H9 (cell line): ENCODE results near the gene TICRR. TPM values are rescaled to one million over a fixed set of nuclear protein-coding genes. Genes with fewer than 3 reads are reported as not detected.

ENCODE experiments used
- DNase-seq: peaks from one replicate; pipeline ENCODE4 v3.0.0-alpha.2; 2017
- H2AFZ ChIP-seq: one replicate; pipeline ENCODE4 v1.6.1; 2013; ENCODE audit warnings: mild to moderate bottlenecking, low read length, control low read depth, moderate library complexity
- H2AK5ac ChIP-seq: 2 replicates; pipeline ENCODE4 v1.6.1; 2013; ENCODE audit warnings: low read length, control low read depth, mixed read lengths; ENCODE audit not compliant: insufficient read length
- H2BK120ac ChIP-seq: one replicate; pipeline ENCODE4 v1.6.1; 2013; ENCODE audit warnings: low read depth, mild to moderate bottlenecking, low read length, control low read depth, inconsistent platforms; ENCODE audit not compliant: poor library complexity, severe bottlenecking
- H2BK12ac ChIP-seq: 2 replicates; pipeline ENCODE4 v1.6.1; 2013; ENCODE audit warnings: low read length, control low read depth, mixed read lengths, low read depth; ENCODE audit not compliant: insufficient read length
- H2BK15ac ChIP-seq: 2 replicates; pipeline ENCODE4 v1.6.1; 2013; ENCODE audit warnings: low read depth, low read length, control low read depth
- H2BK20ac ChIP-seq: one replicate; pipeline ENCODE4 v1.6.1; 2013; ENCODE audit warnings: low read depth, mild to moderate bottlenecking, low read length, control low read depth, inconsistent platforms; ENCODE audit not compliant: poor library complexity, severe bottlenecking
- H2BK5ac ChIP-seq: 2 replicates; pipeline ENCODE4 v1.6.1; 2013; ENCODE audit warnings: low read length, control low read depth, mixed read lengths; ENCODE audit not compliant: insufficient read length
- H3K14ac ChIP-seq: 2 replicates; pipeline ENCODE4 v1.6.1; 2013; ENCODE audit warnings: low read length, control low read depth; ENCODE audit not compliant: insufficient read depth
- H3K18ac ChIP-seq: 2 replicates; pipeline ENCODE4 v1.6.1; 2013; ENCODE audit warnings: low read depth, mild to moderate bottlenecking, mixed read lengths, low read length, control low read depth; ENCODE audit not compliant: insufficient read length
- H3K23ac ChIP-seq: 2 replicates; pipeline ENCODE4 v1.6.1; 2013; ENCODE audit warnings: low read length, control low read depth, mixed read lengths, low read depth; ENCODE audit not compliant: insufficient read length
- H3K23me2 ChIP-seq: 2 replicates; pipeline ENCODE4 v1.6.1; 2013; ENCODE audit warnings: low read depth, mild to moderate bottlenecking, mixed read lengths, low read length, control low read depth; ENCODE audit not compliant: insufficient read length, poor library complexity, severe bottlenecking
- H3K27ac ChIP-seq: 2 replicates; pipeline ENCODE4 v1.5.1; 2013; ENCODE audit warnings: low read length, control low read depth, mixed read lengths, low read depth; ENCODE audit not compliant: insufficient read length
- H3K27me3 ChIP-seq: 2 replicates; pipeline ENCODE4 v1.6.1; 2013; ENCODE audit warnings: low read length, control low read depth, inconsistent platforms; ENCODE audit not compliant: insufficient read depth
- H3K4ac ChIP-seq: 2 replicates; pipeline ENCODE4 v1.6.1; 2013; ENCODE audit warnings: low read depth, mild to moderate bottlenecking, control low read depth, inconsistent platforms, low read length, moderate library complexity
- H3K4me1 ChIP-seq: 2 replicates; pipeline ENCODE4 v1.6.1; 2013; ENCODE audit warnings: low read length, control low read depth, inconsistent platforms; ENCODE audit not compliant: insufficient read depth
- H3K4me2 ChIP-seq: 2 replicates; pipeline ENCODE4 v1.6.1; 2013; ENCODE audit warnings: low read length, control low read depth, mixed read lengths; ENCODE audit not compliant: insufficient read length, insufficient read depth
- H3K56ac ChIP-seq: 2 replicates; pipeline ENCODE4 v1.6.1; 2013; ENCODE audit warnings: low read depth, mild to moderate bottlenecking, mixed read lengths, low read length, control low read depth; ENCODE audit not compliant: insufficient read length
- H3K79me1 ChIP-seq: 2 replicates; pipeline ENCODE4 v1.6.1; 2013; ENCODE audit warnings: low read depth, mild to moderate bottlenecking, moderate library complexity, low read length, control low read depth, inconsistent platforms; ENCODE audit not compliant: insufficient read depth, poor library complexity, severe bottlenecking
- H3K79me2 ChIP-seq: 2 replicates; pipeline ENCODE4 v1.6.1; 2013; ENCODE audit warnings: low read length, control low read depth, inconsistent platforms; ENCODE audit not compliant: insufficient read depth
- H3K9ac ChIP-seq: 2 replicates; pipeline ENCODE4 v1.6.1; 2013; ENCODE audit warnings: low read length, control low read depth, mixed read lengths; ENCODE audit not compliant: insufficient read length; ENCODE audit errors: extremely low read depth
- H3K9me3 ChIP-seq: one replicate; pipeline ENCODE4 v1.6.1; 2013; ENCODE audit warnings: low read depth, low read length, inconsistent platforms; ENCODE audit not compliant: control insufficient read depth
- H3T11ph ChIP-seq: one replicate; pipeline ENCODE4 v1.6.1; 2013; ENCODE audit warnings: mild to moderate bottlenecking, low read length, control low read depth, inconsistent platforms
- H4K20me1 ChIP-seq: one replicate; pipeline ENCODE4 v1.6.1; 2013; ENCODE audit not compliant: control insufficient read depth, insufficient read length, insufficient read depth
- H4K5ac ChIP-seq: 2 replicates; pipeline ENCODE4 v1.6.1; 2013; ENCODE audit warnings: low read depth, mild to moderate bottlenecking, mixed read lengths, low read length, control low read depth; ENCODE audit not compliant: insufficient read length
- H4K8ac ChIP-seq: replicated peaks from 2 replicates; pipeline ENCODE4 v1.6.1; 2013; ENCODE audit warnings: low read length, control low read depth, mixed read lengths, low read depth; ENCODE audit not compliant: insufficient read length
- H4K91ac ChIP-seq: 2 replicates; pipeline ENCODE4 v1.6.1; 2013; ENCODE audit warnings: low read depth, mild to moderate bottlenecking, moderate library complexity, mixed read lengths, low read length, control low read depth; ENCODE audit not compliant: insufficient read length
- H3K27ac Mint-ChIP-seq, 3 experiments: 2 replicates in 2 of 3; 3 replicates in 1 of 3; pipeline ENCODE4 v1.8.0; 2020 to 2021; ENCODE audit warnings: mixed read lengths in 3 of 3, mild to moderate bottlenecking in 1 of 3, moderate library complexity in 1 of 3
- H3K27me3 Mint-ChIP-seq: 2 replicates; pipeline ENCODE4 v1.8.0; 2021; ENCODE audit warnings: low read depth, mild to moderate bottlenecking, moderate library complexity, mixed read lengths
- H3K36me3 Mint-ChIP-seq, 3 experiments: 2 replicates in 2 of 3; 3 replicates in 1 of 3; pipeline ENCODE4 v1.8.0; 2020 to 2021; ENCODE audit warnings: low read depth in 3 of 3, mixed read lengths in 3 of 3; ENCODE audit not compliant: insufficient read depth in 1 of 3
- H3K4me1 Mint-ChIP-seq, 2 experiments: 2 replicates each; pipeline ENCODE4 v1.8.0; 2020; ENCODE audit warnings: mixed read lengths in 2 of 2
- H3K4me3 Mint-ChIP-seq, 2 experiments: 2 replicates in 1 of 2; 3 replicates in 1 of 2; pipeline ENCODE4 v1.8.0; 2020 to 2021; ENCODE audit warnings: mild to moderate bottlenecking in 2 of 2, mixed read lengths in 2 of 2, moderate library complexity in 1 of 2
- H3K9me3 Mint-ChIP-seq, 2 experiments: 2 replicates in 1 of 2; 3 replicates in 1 of 2; pipeline ENCODE4 v1.8.0; 2020; ENCODE audit warnings: mild to moderate bottlenecking in 2 of 2, mixed read lengths in 2 of 2, moderate library complexity in 1 of 2
- CTCF ChIP-seq: fragments of 200-600 bp; sonication (generic); conservative IDR thresholded peaks from 3 replicates; pipeline ENCODE4 v1.8.0; 2021; ENCODE audit warnings: antibody characterized with exemption, mild to moderate bottlenecking
- WGBS: extraction: QIAGEN DNeasy Blood & Tissue Kit; methylation state at CpG from one replicate; pipeline ENCODE4 v1.1.7; 2013; ENCODE audit warnings: missing lambda C conversion rate, low lambda C conversion rate, mixed read lengths; ENCODE audit not compliant: insufficient read length; ENCODE audit errors: extremely low coverage; 5-methylcytosine and 5-hydroxymethylcytosine counted together
- total RNA-seq: library from RNA; stranded (reverse); gene quantifications from 2 replicates; pipeline ENCODE4 v1.2.1, GENCODE V29; 2021

TICRR gene
- total RNA-seq, 1 experiment from 2014 or later = 26.0 TPM

- H3K23ac ChIP-seq = no peak overlapping the region
- peaks cover 3 to 7% of the 10 kb centered on the region in 2 experiments for H3K4me1 Mint-ChIP-seq
- H3K56ac ChIP-seq = no peak overlapping the region
- H4K91ac ChIP-seq = no peak overlapping the region
- no peak overlapping the region for H3T11ph ChIP-seq
- no peak overlapping the region for H2BK120ac ChIP-seq
- peak overlapping the region in 1 of 2 experiments; percentile 26; a peak in 1 of 5 replicates for H3K4me3 Mint-ChIP-seq
- no peaks in the 10 kb centered on the region for H4K20me1 ChIP-seq
- no peak overlapping the region for H2AFZ ChIP-seq
- no peak for DNase-seq
- no peak overlapping the region for H4K8ac ChIP-seq
- H3K27me3 ChIP-seq = no peaks in the 10 kb centered on the region
- H3K27me3 Mint-ChIP-seq = no peaks in the 10 kb centered on the region
- no peak overlapping the region for H3K4me2 ChIP-seq
- H3K36me3 Mint-ChIP-seq = peaks cover 17 to 62% (median 47%) of the 10 kb centered on the region in 3 experiments; a peak in 6 of 7 replicates
- no peak overlapping the region for H3K27ac ChIP-seq
- no peaks in the 10 kb centered on the region for H3K79me1 ChIP-seq
- H2BK5ac ChIP-seq = no peak overlapping the region
- no peak overlapping the region for H4K5ac ChIP-seq
- H3K4ac ChIP-seq = no peak overlapping the region
- H2BK15ac ChIP-seq = no peak overlapping the region
- H3K18ac ChIP-seq = no peak overlapping the region
- H2AK5ac ChIP-seq = no peak overlapping the region
- no peaks in the 10 kb centered on the region for H3K9me3 ChIP-seq
- H3K79me2 ChIP-seq = no peaks in the 10 kb centered on the region
- H2BK20ac ChIP-seq = no peak overlapping the region
- H2BK12ac ChIP-seq = no peak overlapping the region
- H3K23me2 ChIP-seq = no peaks in the 10 kb centered on the region
- H3K4me1 ChIP-seq = no peaks in the 10 kb centered on the region
- H3K9ac ChIP-seq = no peak overlapping the region
- H3K14ac ChIP-seq = no peak overlapping the region
- H3K9me3 Mint-ChIP-seq = no peaks in the 10 kb centered on the region
- no CpG with 5 or more reads among the region's 22 CpGs for WGBS
- H3K27ac Mint-ChIP-seq = peak overlapping the region in 1 of 3 experiments; percentile 68; a peak in 1 of 7 replicates
- TF ChIP-seq CTCF = no peak
Observed at GRCh38 chr15:89646416-89647141, 71.3 kb downstream of the TICRR start.
